ENCODE data around the gene CIB4.

DNA sequence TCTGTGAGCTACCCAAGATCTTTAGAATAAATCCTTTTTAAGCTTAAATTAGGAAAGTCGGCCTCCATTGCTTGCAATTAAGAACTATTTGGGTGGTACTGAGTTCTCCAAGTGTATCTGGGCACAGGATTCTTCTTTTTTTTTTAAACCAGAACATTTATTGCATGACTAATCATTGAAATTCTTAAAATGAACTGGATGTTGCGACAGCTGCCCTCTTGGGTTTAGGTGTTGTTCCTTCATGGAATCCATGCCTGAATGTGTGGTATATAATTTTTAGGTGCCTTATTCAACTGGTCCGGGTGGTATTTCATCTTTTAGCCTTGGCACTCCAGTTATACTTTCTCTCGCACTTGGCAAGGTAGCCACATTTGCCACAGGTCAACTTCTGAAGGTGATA lies 36.9 kb upstream of the CIB4 start:
- TF ChIP-seq, protein P1, sequence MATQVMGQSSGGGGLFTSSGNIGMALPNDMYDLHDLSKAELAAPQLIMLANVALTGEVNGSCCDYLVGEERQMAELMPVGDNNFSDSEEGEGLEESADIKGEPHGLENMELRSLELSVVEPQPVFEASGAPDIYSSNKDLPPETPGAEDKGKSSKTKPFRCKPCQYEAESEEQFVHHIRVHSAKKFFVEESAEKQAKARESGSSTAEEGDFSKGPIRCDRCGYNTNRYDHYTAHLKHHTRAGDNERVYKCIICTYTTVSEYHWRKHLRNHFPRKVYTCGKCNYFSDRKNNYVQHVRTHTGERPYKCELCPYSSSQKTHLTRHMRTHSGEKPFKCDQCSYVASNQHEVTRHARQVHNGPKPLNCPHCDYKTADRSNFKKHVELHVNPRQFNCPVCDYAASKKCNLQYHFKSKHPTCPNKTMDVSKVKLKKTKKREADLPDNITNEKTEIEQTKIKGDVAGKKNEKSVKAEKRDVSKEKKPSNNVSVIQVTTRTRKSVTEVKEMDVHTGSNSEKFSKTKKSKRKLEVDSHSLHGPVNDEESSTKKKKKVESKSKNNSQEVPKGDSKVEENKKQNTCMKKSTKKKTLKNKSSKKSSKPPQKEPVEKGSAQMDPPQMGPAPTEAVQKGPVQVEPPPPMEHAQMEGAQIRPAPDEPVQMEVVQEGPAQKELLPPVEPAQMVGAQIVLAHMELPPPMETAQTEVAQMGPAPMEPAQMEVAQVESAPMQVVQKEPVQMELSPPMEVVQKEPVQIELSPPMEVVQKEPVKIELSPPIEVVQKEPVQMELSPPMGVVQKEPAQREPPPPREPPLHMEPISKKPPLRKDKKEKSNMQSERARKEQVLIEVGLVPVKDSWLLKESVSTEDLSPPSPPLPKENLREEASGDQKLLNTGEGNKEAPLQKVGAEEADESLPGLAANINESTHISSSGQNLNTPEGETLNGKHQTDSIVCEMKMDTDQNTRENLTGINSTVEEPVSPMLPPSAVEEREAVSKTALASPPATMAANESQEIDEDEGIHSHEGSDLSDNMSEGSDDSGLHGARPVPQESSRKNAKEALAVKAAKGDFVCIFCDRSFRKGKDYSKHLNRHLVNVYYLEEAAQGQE (IDR thresholded peaks at IDR 0.05; ENCODE audit: low read depth) = no peak
- TF ChIP-seq FOXM1 (IDR thresholded peaks at IDR 0.05; ENCODE audit: borderline replicate concordance, low read depth) (no peak), EP300 (IDR thresholded peaks at IDR 0.05; ENCODE audit: borderline replicate concordance) (no peak), ZBTB7A (IDR thresholded peaks at IDR 0.05; ENCODE audit: low read depth) (no peak), TCF12 (IDR thresholded peaks at IDR 0.05; ENCODE audit: low read depth) (no peak), EGR1 (IDR thresholded peaks at IDR 0.05) (no peak), NFIC (IDR thresholded peaks at IDR 0.05) (no peak), RAD21 (IDR thresholded peaks at IDR 0.05; ENCODE audit: low read depth) (no peak), CREB1 (IDR thresholded peaks at IDR 0.05; ENCODE audit: low read depth) (no peak), YY1 (IDR thresholded peaks at IDR 0.05; ENCODE audit: low read depth) (no peak), CEBPB (IDR thresholded peaks at IDR 0.05) (no peak), TEAD4 (IDR thresholded peaks at IDR 0.05) (no peak)
- TF ChIP-seq, protein P2, sequence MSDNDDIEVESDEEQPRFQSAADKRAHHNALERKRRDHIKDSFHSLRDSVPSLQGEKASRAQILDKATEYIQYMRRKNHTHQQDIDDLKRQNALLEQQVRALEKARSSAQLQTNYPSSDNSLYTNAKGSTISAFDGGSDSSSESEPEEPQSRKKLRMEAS (IDR thresholded peaks at IDR 0.05) = no peak
- TF ChIP-seq, protein P3, sequence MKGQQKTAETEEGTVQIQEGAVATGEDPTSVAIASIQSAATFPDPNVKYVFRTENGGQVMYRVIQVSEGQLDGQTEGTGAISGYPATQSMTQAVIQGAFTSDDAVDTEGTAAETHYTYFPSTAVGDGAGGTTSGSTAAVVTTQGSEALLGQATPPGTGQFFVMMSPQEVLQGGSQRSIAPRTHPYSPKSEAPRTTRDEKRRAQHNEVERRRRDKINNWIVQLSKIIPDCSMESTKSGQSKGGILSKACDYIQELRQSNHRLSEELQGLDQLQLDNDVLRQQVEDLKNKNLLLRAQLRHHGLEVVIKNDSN (IDR thresholded peaks at IDR 0.05) = no peak
